HEK293T (cell line): ENCODE measurements around the gene FUT3.

Source experiments
- CTCF ChIA-PET: fragments of 350-600 bp; formaldehyde crosslinking; extraction: SDS; loops from one replicate; lab custom pipeline; 2021; ENCODE audit warnings: antibody characterized with exemption, inconsistent platforms; lab: Yijun Ruan, JAX
- POLR2A ChIA-PET: fragments of 350-600 bp; formaldehyde crosslinking; extraction: SDS; loops from one replicate; lab custom pipeline; 2020; ENCODE audit warnings: antibody characterized with exemption, inconsistent platforms; lab: Yijun Ruan, JAX
- DNase-seq: peaks from one replicate; pipeline ENCODE4 v3.0.0; 2012; ENCODE audit warnings: mixed read lengths; ENCODE audit errors: extremely low spot score
- ARNT ChIP-seq: fragments of 450-650 bp; IDR thresholded peaks from 2 replicates; pipeline ENCODE4 v1.6.1; 2017; ENCODE audit warnings: mild to moderate bottlenecking
- BHLHE40 ChIP-seq: fragments of 450-650 bp; IDR thresholded peaks from 2 replicates; pipeline ENCODE4 v1.6.1; 2016; ENCODE audit warnings: mild to moderate bottlenecking, moderate library complexity, borderline replicate concordance
- CTBP1 ChIP-seq: fragments of 450-650 bp; IDR thresholded peaks from 2 replicates; pipeline ENCODE4 v1.6.1; 2016; ENCODE audit warnings: borderline replicate concordance
- ELF4 ChIP-seq: fragments of 450-650 bp; IDR thresholded peaks from 2 replicates; pipeline ENCODE4 v1.6.1; 2017; ENCODE audit warnings: antibody characterized with exemption
- FOXA1 ChIP-seq: fragments of 450-650 bp; IDR thresholded peaks from 2 replicates; pipeline ENCODE4 v1.6.1; 2016; ENCODE audit warnings: mild to moderate bottlenecking
- FOXK2 ChIP-seq: fragments of 450-650 bp; IDR thresholded peaks from 2 replicates; pipeline ENCODE4 v1.6.1; 2016; ENCODE audit warnings: mild to moderate bottlenecking
- FOXM1 ChIP-seq: fragments of 450-650 bp; IDR thresholded peaks from 2 replicates; pipeline ENCODE4 v1.6.1; 2017; ENCODE audit warnings: mild to moderate bottlenecking, borderline replicate concordance
- HDGF ChIP-seq: fragments of 450-650 bp; IDR thresholded peaks from 2 replicates; pipeline ENCODE4 v1.6.1; 2017; ENCODE audit warnings: antibody characterized with exemption, borderline replicate concordance
- L3MBTL2 ChIP-seq: fragments of 450-650 bp; conservative IDR thresholded peaks from 2 replicates; pipeline ENCODE4 v1.6.1; 2016; ENCODE audit warnings: mild to moderate bottlenecking
- LEF1 ChIP-seq: fragments of 450-650 bp; IDR thresholded peaks from 2 replicates; pipeline ENCODE4 v1.6.1; 2017; ENCODE audit warnings: mild to moderate bottlenecking, borderline replicate concordance
- NFRKB ChIP-seq: fragments of 450-650 bp; IDR thresholded peaks from 2 replicates; pipeline ENCODE4 v1.6.1; 2016; ENCODE audit warnings: mild to moderate bottlenecking, moderate library complexity
- SP1 ChIP-seq: fragments of 450-650 bp; IDR thresholded peaks from 2 replicates; pipeline ENCODE4 v1.6.1; 2017
- SUZ12 ChIP-seq: fragments of 450-650 bp; IDR thresholded peaks from 2 replicates; pipeline ENCODE4 v1.6.1; 2016; ENCODE audit warnings: mild to moderate bottlenecking
- TARDBP ChIP-seq: fragments of 450-650 bp; IDR thresholded peaks from 2 replicates; pipeline ENCODE4 v1.6.1; 2016
- ZNF384 ChIP-seq: fragments of 450-650 bp; IDR thresholded peaks from 2 replicates; pipeline ENCODE4 v1.6.1; 2016
- TF ChIP-seq, protein P1 (sequence below): fragments of 450-650 bp; IDR thresholded peaks from 2 replicates; pipeline ENCODE4 v1.6.1; 2016

The FUT3 gene

DNA sequence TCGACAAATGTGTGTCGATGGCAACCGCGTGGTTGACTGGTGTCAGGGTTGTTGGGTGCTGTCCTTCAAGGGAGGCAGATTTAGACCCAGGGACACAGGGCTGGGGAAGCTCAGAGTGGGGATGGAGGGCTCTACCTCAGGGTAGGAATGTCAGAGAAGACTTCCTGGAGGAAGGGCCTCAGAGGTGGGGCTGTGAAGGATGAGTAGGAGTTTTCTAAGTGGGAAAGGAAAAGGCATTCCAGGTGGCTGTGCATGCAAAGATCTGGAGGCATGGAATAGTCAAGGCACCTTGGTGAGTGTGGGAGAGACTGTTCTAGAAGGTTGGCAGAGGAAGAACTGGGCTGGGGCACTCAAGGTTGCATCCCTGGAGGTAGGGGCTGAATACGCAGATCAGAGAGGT lies 44.3 kb downstream of the FUT3 start:
- ChIA-PET CTCF (interaction anchor here (0.6 kb wide), 1 partner anchor 27 kb away, joined by 3 read pairs; no protein-coding TSS in a partner anchor), POLR2A (interaction anchor here (0.6 to 3.8 kb wide), 3 partner anchors 14 to 117 kb away, joined by 3 to 19 read pairs (median 3); partner anchors contain the start of gene RPL36)

DNA sequence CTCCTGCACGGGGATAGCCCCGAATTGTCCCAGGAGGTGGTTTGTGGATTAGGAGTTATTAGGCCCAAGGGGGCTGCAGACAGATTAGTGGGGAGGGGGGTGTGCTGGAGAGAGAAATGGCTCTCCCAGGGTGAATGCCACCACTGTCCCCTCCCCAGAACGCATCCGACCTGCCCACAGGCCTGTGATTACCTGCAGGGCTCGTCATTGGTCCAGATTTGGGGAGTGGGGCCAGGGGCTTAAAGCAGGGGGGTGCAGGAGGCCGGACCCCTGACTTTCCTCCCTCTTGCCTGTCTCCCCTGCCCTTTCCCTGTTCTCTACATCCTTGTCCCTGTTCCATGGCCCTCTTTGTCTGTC lies 45.1 kb downstream of the FUT3 start:
- DNase-seq = no peak
- no peak for TF ChIP-seq TARDBP
- no peak for TF ChIP-seq SUZ12
- no peak for TF ChIP-seq NFRKB
- TF ChIP-seq L3MBTL2 = no peak
- TF ChIP-seq FOXA1 = no peak
- TF ChIP-seq ARNT = no peak
- no peak for TF ChIP-seq ZNF384
- no peak for TF ChIP-seq FOXM1
- TF ChIP-seq LEF1 = no peak
- TF ChIP-seq ELF4 = no peak
- TF ChIP-seq FOXK2 = no peak
- no peak for TF ChIP-seq CTBP1
- TF ChIP-seq SP1 = no peak
- TF ChIP-seq HDGF = no peak
- TF ChIP-seq BHLHE40 = no peak
- TF ChIP-seq, protein P1, sequence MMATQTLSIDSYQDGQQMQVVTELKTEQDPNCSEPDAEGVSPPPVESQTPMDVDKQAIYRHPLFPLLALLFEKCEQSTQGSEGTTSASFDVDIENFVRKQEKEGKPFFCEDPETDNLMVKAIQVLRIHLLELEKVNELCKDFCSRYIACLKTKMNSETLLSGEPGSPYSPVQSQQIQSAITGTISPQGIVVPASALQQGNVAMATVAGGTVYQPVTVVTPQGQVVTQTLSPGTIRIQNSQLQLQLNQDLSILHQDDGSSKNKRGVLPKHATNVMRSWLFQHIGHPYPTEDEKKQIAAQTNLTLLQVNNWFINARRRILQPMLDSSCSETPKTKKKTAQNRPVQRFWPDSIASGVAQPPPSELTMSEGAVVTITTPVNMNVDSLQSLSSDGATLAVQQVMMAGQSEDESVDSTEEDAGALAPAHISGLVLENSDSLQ = no peak
- CTCF ChIA-PET = no interaction called here
- POLR2A ChIA-PET = interaction anchor here (0.9 to 3.8 kb wide), 2 partner anchors 15 to 22 kb away, joined by 3 to 19 read pairs; no protein-coding TSS in a partner anchor

More for the DNA sequence above, 44.3 kb downstream of the FUT3 start:
- DNase-seq = no peak
- TF ChIP-seq SUZ12 (no peak), TARDBP (no peak), ARNT (no peak), SP1 (no peak), NFRKB (no peak), FOXM1 (no peak), LEF1 (no peak), FOXA1 (no peak), FOXK2 (no peak), ZNF384 (no peak), L3MBTL2 (no peak), HDGF (no peak), BHLHE40 (no peak), ELF4 (no peak), CTBP1 (no peak)
- TF ChIP-seq, protein P1 = no peak

DNA sequence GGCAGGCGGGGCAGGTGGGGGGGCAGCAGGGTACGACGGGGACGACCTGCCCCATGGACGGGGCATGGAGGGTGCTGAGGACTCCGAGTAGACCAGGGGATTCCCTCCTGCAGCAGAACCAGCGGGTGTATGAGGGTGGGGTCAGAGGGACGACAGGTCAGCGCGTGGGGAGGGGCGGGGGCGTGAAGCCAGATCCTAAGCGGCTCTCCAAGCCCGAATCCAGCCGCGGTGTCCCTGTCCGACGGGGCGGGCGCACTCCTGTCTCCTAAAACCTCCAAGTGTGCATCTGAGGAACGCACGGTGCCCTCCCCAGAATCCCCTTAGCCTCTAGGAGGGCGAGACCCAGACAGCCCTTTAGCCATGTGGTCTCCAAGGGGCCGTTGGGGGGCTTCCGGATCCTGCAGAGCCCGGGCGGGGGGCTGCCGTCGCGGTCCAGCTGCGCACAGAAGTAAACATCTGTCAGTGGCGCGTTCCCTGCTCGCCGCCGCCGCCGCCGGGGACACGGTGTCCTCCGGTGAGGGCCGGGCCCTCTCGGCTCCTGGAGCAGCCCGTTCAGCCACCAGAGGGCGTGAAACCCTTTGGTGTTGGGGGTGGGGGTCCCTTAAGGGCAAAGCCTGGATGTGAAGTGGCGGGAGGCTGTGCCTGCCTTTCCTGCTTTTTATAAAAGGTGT lies 45.7 kb downstream of the FUT3 start:
- ChIA-PET POLR2A (interaction anchor here (3.8 kb wide), 1 partner anchor 23 kb away, joined by 19 read pairs; no protein-coding TSS in a partner anchor), CTCF (no interaction called here)
- DNase-seq = peak; percentile 85
- 0 out of 2 replicates have a peak, but pooled peaks have one; percentile 26 for TF ChIP-seq L3MBTL2
- TF ChIP-seq SP1 = no peak
- TF ChIP-seq TARDBP = no peak
- TF ChIP-seq ARNT = no peak
- no peak for TF ChIP-seq CTBP1
- no peak for TF ChIP-seq ZNF384

DNA sequence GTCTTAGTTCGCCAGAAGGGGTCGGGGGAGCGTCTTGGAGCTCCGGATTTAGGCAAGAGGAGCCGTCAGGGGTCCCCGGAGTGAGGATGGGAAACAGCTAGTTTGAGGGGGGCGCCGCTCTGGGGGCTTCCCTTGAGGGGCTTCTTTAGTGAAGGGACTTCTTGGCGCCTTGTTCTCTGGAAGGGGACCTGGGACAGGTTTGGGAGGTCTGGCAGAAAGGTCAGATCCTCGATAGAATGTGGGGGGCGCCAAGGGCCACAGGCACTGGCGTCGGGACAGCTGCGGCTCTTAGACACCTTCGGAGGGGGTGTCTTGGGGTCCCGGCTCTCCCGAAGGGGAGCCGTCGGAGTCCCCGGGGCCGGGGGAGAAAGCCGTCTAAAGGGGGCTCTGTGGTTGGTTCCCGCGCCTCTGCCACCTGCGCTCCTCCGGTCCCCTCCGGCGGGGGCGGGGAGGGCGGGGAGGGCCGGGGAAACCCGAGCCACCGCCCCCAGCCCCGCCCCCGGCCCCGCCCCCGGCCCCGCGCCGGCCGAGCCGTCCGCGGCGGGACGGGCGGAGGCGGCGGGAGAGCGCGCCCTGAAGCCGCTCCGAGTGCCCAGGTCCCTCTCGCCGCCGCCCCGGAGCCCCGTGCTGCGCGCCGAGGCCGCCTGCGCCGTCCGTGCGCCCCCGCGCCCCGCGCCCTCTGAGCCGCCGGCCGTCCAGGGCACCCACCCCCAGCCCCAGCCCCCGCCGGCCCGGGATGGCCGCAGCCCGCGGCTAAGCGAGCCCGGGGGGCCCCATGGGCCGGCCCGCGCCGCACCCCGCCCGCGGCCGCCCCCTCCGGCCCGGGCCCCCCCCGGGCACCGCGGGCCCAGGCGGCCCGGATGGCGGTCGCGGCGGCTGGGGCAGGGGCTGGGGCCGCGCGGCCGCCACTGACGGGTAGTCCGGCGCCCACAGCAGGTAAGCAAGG lies 46.5 kb downstream of the FUT3 start, which contains the start of gene NRTN:
TSS of gene NRTN (plus strand) at position 552 of the 946 bp plus-strand sequence. CDS start 19,099 bp downstream, outside the sequence.
- peak; percentile 84 for DNase-seq
- ChIA-PET CTCF (interaction anchor here (0.6 to 1.7 kb wide), 31 partner anchors 8 to 223 kb away, joined by 3 to 23 read pairs (median 4); partner anchors contain the start of genes CATSPERD, DUS3L, LONP1 and VMAC), POLR2A (interaction anchor here (0.8 to 3.8 kb wide), 10 partner anchors 10 to 173 kb away, joined by 3 to 20 read pairs (median 7); partner anchors contain the start of genes CATSPERD, DUS3L, LONP1 and NDUFA11)
- 0 out of 2 replicates have a peak, but pooled peaks have one; percentile 21 for TF ChIP-seq L3MBTL2
- TF ChIP-seq ZNF384 = no peak

DNA sequence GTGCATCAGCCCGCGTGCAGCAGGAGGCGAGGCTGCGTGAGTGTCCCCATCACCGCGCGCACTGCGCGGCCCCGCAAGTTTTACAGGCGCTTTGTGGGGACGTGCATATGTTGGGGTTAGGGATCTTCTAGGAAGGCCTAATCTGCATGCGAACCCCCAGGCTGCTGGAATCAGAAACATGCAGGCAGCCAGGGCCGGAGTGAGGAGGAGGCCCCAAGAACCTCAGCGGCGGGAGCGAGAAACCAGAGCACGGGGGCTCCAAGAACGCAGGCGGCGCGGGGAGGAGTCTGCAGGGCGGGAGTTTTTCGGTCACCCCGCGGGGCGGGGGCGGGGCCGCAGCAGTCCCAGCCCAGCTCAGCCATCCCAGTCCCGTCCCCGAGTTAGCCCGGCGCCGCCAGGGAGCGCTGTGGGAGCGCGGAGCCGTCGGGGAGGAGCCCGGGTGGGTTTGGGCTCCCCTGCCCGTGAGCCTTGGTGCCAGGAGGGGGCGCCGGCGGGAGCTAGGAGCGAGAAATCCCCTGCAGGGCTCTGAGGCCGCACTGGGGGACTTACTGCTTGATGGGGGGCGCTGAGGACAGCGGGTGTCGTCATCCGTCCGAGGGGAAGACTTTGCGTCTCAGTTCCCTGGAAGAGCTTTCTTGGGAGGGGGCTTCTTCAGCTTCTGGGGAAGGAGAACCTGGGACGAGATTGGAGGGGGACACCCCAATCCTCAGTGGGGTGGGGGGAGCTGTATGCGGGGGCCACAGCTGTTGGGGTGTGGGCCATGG lies 47.3 kb downstream of the FUT3 start:
- TF ChIP-seq TARDBP (no peak), L3MBTL2 (peak; percentile 97), FOXM1 (peak; percentile 59; the same call in 1 of the 2 replicates)
- CTCF ChIA-PET = interaction anchor here (0.6 to 1.7 kb wide), 32 partner anchors 9 to 224 kb away, joined by 3 to 23 read pairs (median 4); partner anchors contain the start of genes CATSPERD, DUS3L, LONP1 and VMAC
- DNase-seq = peak; percentile 96
- POLR2A ChIA-PET = interaction anchor here (0.8 to 1.9 kb wide), 10 partner anchors 9 to 174 kb away, joined by 3 to 20 read pairs (median 5); partner anchors contain the start of genes CATSPERD, DUS3L, LONP1 and NDUFA11
